ENCODE results near the gene GRIK2. TPM values are rescaled to one million over a fixed set of nuclear protein-coding genes. Genes with fewer than 3 reads are reported as not detected.

The GRIK2 gene
- total RNA-seq, 2 experiments from 2014 or later: not detected

- H3K27ac Mint-ChIP-seq: no peak overlapping the region
- H3K4me3 Mint-ChIP-seq: no peak overlapping the region
- no peaks in the 10 kb centered on the region for H3K36me3 Mint-ChIP-seq (ENCODE audit: low read depth)
- H3K9me3 Mint-ChIP-seq: peaks cover 4% of the 10 kb centered on the region
- DNase-seq (no peak), ATAC-seq (no peak)
- ChIA-PET POLR2A (no interaction called here), CTCF (no interaction called here)
- intact Hi-C loops (cut with micrococcal nuclease): no loop called here
- H3K27me3 Mint-ChIP-seq: no peaks in the 10 kb centered on the region
- no peak for TF ChIP-seq CTCF (IDR thresholded peaks at IDR 0.05)
- no peaks in the 10 kb centered on the region for H3K4me1 Mint-ChIP-seq (ENCODE audit: low read depth)
These were observed 567.8 kb downstream of the GRIK2 start for GRCh38 chr6:101961357-101961756.

- H3K4me1 Mint-ChIP-seq (ENCODE audit: low read depth): no peaks in the 10 kb centered on the region
- H3K4me3 Mint-ChIP-seq: no peak overlapping the region
- H3K36me3 Mint-ChIP-seq (ENCODE audit: low read depth): no peaks in the 10 kb centered on the region
- no peak for TF ChIP-seq CTCF (IDR thresholded peaks at IDR 0.05)
- H3K27me3 Mint-ChIP-seq: no peaks in the 10 kb centered on the region
- intact Hi-C loops (cut with micrococcal nuclease): no loop called here
- DNase-seq (no peak), ATAC-seq (no peak)
- ChIA-PET POLR2A (no interaction called here), CTCF (no interaction called here)
- H3K27ac Mint-ChIP-seq: no peak overlapping the region
- peaks cover 4% of the 10 kb centered on the region for H3K9me3 Mint-ChIP-seq
These were observed 587.4 kb downstream of the GRIK2 start for GRCh38 chr6:101980924-101981323.

- no peak overlapping the region for H3K4me3 Mint-ChIP-seq
- H3K27me3 Mint-ChIP-seq: no peaks in the 10 kb centered on the region
- no peaks in the 10 kb centered on the region for H3K4me1 Mint-ChIP-seq (ENCODE audit: low read depth)
These were observed 593.0 kb downstream of the GRIK2 start for GRCh38 chr6:101986476-101986875.

GRCh38 chr6:101992286-101992685 is 598.8 kb downstream of the GRIK2 start:
- Mint-ChIP-seq H3K4me1 (ENCODE audit: low read depth) (no peaks in the 10 kb centered on the region), H3K9me3 (no peaks in the 10 kb centered on the region), H3K4me3 (no peak overlapping the region), H3K36me3 (ENCODE audit: low read depth) (no peaks in the 10 kb centered on the region), H3K27me3 (no peaks in the 10 kb centered on the region), H3K27ac (no peak overlapping the region)
- no peak for TF ChIP-seq CTCF (IDR thresholded peaks at IDR 0.05)
- ChIA-PET CTCF (interaction anchor here (0.6 kb wide), 1 partner anchor 40 kb away, joined by 3 read pairs; no protein-coding TSS in a partner anchor), POLR2A (no interaction called here)
- ATAC-seq: no peak
- intact Hi-C loops (cut with micrococcal nuclease): no loop called here
- DNase-seq: no peak

More at GRCh38 chr6:101986476-101986875, 593.0 kb downstream of the GRIK2 start:
- ATAC-seq (no peak), DNase-seq (no peak)
- CTCF ChIA-PET: no interaction called here
- POLR2A ChIA-PET: no interaction called here
- peaks cover 3% of the 10 kb centered on the region for H3K9me3 Mint-ChIP-seq
- no peaks in the 10 kb centered on the region for H3K36me3 Mint-ChIP-seq (ENCODE audit: low read depth)
- no peak for TF ChIP-seq CTCF (IDR thresholded peaks at IDR 0.05)
- no peak overlapping the region for H3K27ac Mint-ChIP-seq
- intact Hi-C loops (cut with micrococcal nuclease): no loop called here

GRCh38 chr6:101994521-101994920 is 601.0 kb downstream of the GRIK2 start:
- no peak overlapping the region for H3K27ac Mint-ChIP-seq
- H3K36me3 Mint-ChIP-seq (ENCODE audit: low read depth): no peaks in the 10 kb centered on the region
- DNase-seq (no peak), ATAC-seq (no peak)
- no peak for TF ChIP-seq CTCF (IDR thresholded peaks at IDR 0.05)
- no peaks in the 10 kb centered on the region for H3K4me1 Mint-ChIP-seq (ENCODE audit: low read depth)
- H3K9me3 Mint-ChIP-seq: no peaks in the 10 kb centered on the region
- ChIA-PET POLR2A (no interaction called here), CTCF (no interaction called here)
- intact Hi-C loops (cut with micrococcal nuclease): no loop called here
- H3K27me3 Mint-ChIP-seq: no peaks in the 10 kb centered on the region
- no peak overlapping the region for H3K4me3 Mint-ChIP-seq
